GM21576 (cell line): ENCODE measurements around the gene B3GNT7.
A peak's percentile ranks its signal among the peaks of the same experiment; 100 is the strongest.

Source experiments
- ATAC-seq: cut with Tn5 transposase; IDR thresholded peaks from one replicate; pipeline ENCODE4 v1.9.1; 2021; ENCODE audit warnings: mild to moderate bottlenecking, moderate library complexity; ENCODE audit not compliant: unreplicated experiment

Gene B3GNT7

GRCh38 chr2:231383416-231384108 lies 11.9 kb upstream of the B3GNT7 start:
- ATAC-seq: no peak

- ATAC-seq: no peak
Observed at GRCh38 chr2:231384109-231384435, 11.4 kb upstream of the B3GNT7 start.

GRCh38 chr2:231384970-231385369 lies 10.5 kb upstream of the B3GNT7 start:
- ATAC-seq: no peak

GRCh38 chr2:231385429-231385828 lies 10.1 kb upstream of the B3GNT7 start:
- ATAC-seq: no peak

- no peak for ATAC-seq
Observed at GRCh38 chr2:231386446-231386845, 9.1 kb upstream of the B3GNT7 start.

- ATAC-seq: no peak
Observed at GRCh38 chr2:231387904-231388724, 7.4 kb upstream of the B3GNT7 start.

GRCh38 chr2:231388725-231389346 lies 6.7 kb upstream of the B3GNT7 start:
- ATAC-seq: no peak

- ATAC-seq: no peak
Observed at GRCh38 chr2:231390667-231391066, 4.8 kb upstream of the B3GNT7 start.

- no peak for ATAC-seq
Observed at GRCh38 chr2:231391981-231392380, 3.5 kb upstream of the B3GNT7 start.

- no peak for ATAC-seq
Observed at GRCh38 chr2:231392431-231393148, 2.9 kb upstream of the B3GNT7 start.

- ATAC-seq: peak; percentile 45
Observed at GRCh38 chr2:231393149-231394131, 2.1 kb upstream of the B3GNT7 start.

- peak; percentile 44 for ATAC-seq
Observed at GRCh38 chr2:231394211-231395141, 1.0 kb upstream of the B3GNT7 start.

GRCh38 chr2:231396058-231396821 lies 730 bp downstream of the B3GNT7 start:
- ATAC-seq: no peak

- no peak for ATAC-seq
Observed at GRCh38 chr2:231397011-231397927, 1.8 kb downstream of the B3GNT7 start.

GRCh38 chr2:231397928-231398294 lies 2.4 kb downstream of the B3GNT7 start:
- ATAC-seq: no peak

- ATAC-seq: no peak
Observed at GRCh38 chr2:231398585-231398984, 3.1 kb downstream of the B3GNT7 start.
